GM21515 (cell line): ENCODE results near the gene WDR20.
"Not testable (repeated sequence)": the region's sequence is repeated elsewhere in the genome, so short reads cannot be mapped to it uniquely, and the experiment has no call there.

Source experiments
- ATAC-seq: cut with Tn5 transposase; IDR thresholded peaks from one replicate; pipeline ENCODE4 v1.9.1; 2021; ENCODE audit not compliant: unreplicated experiment

WDR20 gene

DNA sequence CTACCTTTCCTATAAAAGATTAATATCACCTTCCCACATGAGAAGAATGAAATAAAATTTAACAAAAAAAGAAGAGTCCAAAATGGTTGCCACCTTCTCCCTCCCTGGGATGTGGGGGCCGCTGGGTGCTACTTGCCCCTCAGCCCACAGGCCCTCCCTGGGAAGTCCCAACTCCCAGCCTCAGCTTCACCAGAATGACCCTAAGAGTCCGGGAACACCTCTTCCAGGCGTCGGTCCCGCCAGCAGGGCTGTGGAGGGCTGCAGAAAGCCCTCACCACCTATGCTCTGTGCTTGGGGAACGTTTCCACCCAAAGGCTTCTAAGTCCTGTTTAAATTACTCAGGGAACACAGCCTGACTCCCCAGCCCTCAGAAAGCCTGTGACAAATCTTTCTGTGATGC is 93.4 kb downstream of the WDR20 start:
- no peak for ATAC-seq

DNA sequence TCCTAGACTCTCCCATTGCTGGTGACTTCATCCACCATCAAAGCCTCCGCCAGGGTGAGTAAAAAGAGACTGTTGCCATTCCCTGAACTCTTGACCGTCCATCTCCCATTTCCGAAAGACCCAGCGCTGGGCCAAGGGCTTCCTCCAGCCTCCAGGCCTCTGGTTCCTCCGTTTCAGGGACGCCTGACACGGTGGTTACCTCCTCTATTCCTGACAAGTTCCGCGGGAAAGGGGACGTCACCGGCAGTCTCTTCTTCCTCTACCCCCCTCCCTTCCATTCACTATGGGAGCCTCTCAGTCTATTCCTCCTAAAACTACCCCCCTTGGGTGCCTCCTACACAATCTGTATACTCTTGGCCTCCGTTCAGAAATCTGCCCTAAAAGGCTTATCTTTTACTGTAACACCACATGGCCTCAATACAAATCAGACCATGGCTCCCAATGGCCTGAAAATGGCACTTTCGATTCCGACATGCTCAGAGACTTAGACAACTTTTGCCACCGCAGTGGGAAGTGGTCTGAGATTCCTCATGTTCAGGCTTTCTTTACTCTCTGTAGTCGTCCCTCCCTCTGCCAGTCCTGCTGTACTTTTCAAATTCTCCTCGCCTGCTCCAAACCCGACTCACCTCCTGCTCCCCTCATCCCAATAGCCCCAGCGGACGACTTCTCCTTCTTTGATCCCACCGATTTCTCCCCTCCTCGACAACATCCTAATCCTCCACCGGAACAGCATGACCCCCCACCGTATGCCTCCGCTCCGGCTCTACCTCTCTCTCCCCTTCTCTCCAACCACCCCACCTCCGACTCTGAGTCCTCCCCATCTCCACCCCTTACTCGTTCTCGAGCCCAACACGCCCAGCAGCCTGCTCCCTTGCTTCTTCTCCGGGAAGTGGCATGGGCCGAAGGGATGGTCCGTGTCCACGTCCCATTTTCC is 94.9 kb downstream of the WDR20 start:
- ATAC-seq: no peak

DNA sequence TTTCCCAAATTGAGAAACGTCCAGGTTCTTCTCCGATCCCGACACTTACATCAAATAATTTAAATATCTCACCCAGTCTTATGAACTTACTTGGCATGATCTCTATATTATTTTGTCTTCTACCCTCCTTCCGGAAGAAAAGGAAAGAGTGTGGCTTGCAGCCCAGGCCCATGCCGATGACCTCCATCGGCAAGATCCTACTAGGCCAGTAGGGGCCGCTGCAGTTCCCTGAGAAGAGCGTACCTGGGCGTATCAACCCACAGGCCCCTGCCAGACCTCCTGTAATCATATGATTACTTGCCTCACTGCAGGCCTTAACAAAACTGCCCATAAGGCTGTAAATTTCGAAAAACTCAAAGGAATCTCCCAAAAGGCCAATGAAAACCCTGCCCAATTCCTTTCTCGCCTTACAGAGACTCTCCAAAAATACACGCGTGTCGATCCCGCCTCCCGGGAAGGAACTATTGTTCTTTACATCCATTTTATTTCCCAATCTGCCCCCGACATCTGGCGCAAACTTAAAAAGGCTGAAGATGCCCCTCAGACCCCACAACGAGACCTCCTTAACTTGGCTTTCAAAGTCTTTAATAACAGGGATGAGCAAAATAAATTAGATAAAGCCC is 95.7 kb downstream of the WDR20 start:
- peak; percentile 83 for ATAC-seq

DNA sequence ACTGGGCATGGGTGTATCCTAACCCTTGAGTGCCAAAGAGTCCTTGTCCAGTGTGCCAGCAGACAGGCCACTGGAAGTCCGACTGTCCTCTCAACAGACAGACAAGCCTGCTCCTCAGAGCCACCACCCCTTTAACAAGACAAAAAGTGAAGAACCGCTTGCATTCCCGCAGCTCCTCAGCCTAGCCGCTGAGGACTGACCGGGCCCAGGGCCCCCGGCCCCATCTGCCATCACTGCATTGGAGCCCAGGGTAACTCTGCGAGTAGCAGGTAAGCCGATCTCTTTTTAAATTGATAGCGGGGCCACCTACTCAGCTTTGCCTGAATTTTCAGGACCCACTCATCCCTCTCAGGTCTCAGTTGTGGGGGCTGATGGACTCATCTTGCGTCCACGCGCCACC is 96.3 kb downstream of the WDR20 start:
- ATAC-seq: no peak

DNA sequence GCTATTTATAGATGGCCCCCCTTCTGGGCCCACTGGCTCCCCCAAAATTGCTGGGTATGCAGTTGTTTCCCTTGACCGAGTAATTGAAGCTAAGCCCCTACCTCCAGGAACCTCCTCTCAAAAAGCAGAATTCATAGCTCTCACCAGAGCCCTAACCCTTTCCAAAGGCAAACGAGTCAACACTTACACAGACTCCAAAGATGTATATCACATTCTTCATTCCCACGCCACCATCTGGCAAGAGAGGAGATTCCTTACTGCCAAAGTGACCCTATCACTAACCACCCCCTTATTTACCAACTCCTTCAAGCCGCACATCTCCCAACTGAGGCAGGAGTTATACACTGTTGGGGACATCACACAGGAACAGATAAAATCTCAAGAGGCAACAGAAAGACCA is 98.4 kb downstream of the WDR20 start:
- no peak for ATAC-seq

DNA sequence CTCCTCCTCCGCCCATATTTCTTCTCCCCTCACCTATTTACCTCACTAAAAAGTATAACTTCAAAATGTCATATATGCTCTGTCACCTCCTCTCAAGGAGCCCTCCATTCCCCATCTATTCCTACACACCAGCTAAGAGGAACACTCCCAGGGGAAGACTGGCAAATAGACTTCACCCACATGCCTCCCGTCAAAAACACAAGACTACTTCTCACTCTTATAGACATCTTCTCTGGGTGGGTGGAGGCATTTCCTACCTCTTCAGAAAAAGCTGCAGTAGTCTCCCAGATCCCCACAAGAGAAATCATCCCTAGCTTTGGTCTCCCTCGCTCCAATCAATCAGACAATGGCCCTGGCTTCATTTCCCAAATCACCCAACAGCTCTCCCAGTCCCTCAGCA is 99.1 kb downstream of the WDR20 start:
- no peak for ATAC-seq

DNA sequence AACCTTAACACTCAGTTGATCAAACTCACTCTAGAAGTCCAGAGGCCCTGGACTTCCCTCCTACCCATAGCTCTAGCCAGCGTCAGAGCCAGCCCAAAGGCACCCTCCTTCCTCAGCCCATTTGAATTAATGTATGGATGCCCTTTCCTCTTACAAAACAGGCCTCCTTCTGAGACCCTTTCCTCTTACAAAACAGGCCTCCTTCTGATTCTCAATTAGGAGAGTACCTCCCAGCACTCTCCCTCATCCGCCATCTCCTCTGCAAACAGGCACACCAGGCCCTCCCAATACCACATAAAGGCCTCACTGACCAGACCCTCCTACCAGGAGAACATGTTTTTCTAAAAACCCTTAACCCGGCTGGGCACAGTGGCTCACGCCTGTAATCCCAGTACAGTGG is 99.5 kb downstream of the WDR20 start:
- no peak for ATAC-seq

DNA sequence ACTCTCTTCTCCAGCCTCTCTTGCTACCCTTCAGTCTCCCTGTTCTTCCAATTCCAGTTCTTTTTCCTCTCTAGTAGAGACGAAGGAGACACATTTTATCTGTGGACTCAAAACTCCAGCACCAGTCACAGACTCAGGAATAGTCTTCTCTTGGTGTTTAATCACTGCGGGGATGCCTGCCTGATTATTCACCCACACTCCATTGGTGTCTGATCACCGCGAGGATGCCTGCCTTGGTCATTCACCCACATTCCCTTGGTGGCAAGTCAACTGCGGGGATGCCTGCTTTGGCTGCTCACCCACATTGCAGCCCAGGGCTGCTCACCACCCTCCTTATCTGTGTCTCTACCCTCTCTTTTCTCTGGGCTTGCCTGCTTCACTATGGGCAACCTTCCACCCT is 100.8 kb downstream of the WDR20 start:
- ATAC-seq: not testable (repeated sequence)

DNA sequence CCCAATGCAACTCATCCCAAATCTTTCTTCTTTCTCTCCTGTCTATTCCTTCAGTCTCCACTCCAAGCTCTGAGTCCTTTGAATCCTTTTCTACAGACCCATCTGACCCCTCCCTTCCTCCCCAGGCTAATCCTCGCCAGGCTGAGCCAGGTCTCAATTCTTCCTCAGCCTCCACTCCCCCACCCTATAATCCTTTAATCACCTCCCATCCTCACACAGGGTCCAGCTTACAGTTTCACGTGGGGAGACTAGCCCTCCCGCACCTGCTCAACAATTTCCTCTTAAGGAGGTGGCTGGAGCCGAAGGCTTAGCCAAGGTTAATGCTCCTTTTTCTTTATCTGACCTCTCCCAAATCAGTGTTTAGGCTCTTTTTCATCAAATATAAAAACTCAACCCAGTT is 101.5 kb downstream of the WDR20 start:
- ATAC-seq: no peak

DNA sequence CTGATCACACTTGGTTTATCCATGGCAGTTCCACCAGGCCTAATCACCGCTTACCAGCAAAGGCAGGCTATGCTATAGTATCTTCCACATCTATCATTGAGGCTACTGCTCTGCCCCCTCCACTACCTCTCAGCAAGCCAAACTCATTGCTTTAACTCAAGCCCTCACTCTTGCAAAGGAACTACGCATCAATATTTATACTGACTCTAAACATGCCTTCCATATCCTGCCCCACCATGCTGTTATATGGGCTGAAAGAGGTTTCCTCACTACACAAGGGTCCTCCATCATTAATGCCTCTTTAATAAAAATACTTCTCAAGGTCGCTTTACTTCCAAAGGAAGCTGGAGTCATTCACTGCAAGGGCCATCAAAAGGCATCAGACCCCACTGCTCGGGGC is 104.1 kb downstream of the WDR20 start:
- ATAC-seq: not testable (repeated sequence)

DNA sequence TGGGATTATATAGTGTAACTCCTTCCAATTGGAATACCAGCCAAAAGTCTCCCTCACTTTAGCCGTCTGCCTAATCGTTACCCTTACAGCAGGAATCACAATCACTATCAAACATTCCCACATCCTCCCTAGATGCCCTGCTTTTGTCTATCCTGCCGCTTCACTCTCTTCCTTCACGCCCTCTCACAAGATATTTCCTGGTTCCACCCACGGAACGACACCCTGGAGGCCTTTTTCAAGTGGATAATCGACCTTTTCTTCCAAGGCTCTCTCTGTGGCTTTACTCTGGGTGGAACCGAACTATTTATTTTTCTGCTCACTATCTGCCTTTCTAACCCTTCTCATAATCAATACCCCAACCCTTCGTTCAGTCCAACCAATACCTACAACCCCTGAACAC is 106.4 kb downstream of the WDR20 start:
- ATAC-seq: no peak

DNA sequence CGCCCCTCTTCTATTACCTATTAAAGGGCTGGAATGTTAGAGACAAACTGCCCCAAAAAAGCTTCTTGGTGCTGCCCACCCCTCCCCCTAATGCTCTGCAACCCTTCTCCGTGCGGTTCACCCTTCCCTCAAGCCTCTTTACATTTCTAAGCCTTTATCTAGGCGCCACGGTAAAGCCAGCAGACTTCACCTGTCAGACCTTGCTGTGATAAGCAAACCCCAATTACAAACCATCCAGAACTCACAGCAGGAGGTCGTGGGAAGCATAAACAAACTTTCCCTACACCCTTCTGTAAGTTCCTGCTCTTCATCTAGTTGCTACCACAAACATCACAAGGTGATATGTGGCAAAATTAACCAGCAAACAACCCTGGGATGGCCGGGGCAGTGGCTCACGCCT is 108.4 kb downstream of the WDR20 start:
- ATAC-seq: no peak

DNA sequence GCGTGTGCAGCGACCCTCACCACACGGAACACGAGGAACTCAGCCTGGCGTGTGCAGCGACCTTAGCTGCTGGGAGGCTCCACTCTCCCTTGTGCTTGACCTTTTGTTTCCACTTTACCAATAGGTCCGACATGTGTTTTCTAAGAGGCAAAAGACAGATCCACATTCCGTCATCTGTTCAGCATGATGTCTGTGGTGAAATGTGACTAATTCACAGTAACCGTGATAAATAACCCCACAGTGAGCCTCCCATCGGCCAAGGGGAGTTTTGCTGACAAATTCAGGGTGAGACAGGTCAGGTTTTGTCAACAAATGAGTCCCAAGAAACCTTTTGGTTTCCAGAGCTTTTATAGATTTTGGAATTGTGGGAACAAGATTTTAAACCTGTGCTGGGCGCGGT is 109.3 kb downstream of the WDR20 start:
- ATAC-seq: no peak

DNA sequence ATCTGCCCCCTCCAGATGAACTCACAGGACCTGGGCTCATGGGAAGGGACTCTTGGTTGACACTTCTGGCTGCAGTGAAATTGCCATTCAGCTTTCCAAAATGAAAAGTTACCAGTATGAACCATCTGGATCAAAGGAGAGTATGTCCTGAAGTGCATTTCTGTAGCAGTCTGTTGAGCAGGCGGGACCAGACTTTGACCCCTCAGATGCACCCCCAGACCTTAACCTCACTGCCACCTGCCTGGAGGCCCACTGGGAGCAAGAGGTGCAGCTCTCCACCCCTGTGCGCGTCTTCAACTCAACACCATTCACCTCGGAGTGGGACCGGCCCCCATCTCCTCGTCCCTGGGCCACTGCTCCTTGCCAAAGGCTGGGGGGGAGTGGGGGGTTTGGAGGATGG is 110.3 kb downstream of the WDR20 start:
- ATAC-seq: no peak

DNA sequence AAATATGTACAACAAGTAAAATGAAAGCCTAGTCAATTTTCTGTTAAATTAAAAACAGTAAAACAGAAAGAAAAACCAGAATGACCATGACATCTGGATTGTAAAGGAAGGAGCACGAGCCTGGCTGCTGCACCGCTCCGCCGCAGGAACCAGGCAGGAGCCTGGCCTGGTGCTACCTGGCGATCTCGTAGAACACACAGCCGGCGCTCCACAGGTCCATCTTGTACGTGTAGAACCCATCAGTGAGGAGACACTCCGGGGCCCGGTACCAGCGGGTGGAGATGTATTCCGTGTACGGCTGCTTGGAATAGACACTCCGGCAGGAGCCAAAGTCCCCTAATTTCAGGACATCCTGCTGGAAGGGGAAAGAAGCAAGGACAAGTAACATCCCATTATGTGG is 110.9 kb downstream of the WDR20 start:
- ATAC-seq: no peak

DNA sequence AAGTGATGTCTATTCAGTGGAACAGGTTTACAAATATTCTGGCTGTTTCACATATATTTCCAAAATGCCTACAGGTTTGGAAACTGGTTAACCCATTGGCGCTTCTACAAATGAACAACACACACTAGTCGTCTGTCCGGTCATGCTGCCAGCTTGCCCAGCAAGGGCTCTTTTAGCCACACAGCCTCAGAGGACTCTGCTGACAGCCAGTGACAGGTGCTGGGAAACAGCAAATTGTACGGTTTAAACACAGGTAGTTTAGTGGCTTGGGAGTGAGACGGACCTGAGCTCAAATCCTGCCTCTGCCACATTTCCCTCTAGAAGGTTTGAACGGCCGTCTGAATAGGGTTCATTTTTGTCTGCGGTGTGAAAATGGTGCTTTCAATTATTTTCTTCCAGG is 111.5 kb downstream of the WDR20 start:
- ATAC-seq: no peak

DNA sequence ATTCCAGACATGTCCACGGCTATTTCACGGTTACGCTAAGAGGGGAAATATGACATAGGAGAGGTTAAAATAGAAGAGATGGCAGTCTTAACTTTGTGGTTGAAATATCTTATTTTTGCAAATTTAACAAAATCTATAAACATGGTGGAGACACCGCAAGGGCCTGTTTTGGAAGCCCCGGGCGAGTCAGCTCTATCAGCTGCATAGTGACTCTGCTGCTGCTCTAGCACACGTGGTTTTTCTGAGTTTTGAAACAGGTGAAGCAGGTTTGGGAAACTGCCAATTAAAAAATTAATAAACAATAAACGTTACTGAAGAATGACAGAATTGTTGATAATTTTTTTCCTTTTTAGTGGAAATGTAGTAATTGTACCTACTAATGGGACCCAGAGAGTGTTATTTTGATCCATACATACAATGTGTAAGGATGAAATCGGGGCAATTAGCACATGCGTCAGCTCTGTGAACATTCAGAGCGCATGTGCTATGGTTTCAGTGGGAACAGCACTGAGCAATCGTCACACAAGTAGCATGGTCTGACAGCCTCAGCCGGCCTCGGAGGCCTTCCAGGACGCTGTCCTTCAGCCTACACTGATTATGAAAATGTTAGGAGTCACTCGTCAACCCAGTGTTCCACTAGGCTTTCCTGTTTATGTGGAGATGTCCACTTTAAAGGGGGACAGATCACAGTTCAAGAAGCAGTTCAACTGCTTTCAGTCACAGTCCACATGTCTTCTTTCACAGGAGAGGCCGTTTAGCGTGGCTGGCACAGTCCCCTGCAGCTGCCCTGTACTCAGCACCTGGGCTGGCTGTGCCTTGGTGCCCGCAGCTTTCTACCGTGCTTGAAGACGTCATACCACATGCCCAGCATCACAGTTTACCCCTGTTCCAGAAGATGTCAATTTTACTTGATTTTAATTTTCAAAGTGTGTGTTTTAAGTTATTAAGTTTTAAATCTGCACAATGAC is 113.4 kb downstream of the WDR20 start:
- ATAC-seq: no peak

DNA sequence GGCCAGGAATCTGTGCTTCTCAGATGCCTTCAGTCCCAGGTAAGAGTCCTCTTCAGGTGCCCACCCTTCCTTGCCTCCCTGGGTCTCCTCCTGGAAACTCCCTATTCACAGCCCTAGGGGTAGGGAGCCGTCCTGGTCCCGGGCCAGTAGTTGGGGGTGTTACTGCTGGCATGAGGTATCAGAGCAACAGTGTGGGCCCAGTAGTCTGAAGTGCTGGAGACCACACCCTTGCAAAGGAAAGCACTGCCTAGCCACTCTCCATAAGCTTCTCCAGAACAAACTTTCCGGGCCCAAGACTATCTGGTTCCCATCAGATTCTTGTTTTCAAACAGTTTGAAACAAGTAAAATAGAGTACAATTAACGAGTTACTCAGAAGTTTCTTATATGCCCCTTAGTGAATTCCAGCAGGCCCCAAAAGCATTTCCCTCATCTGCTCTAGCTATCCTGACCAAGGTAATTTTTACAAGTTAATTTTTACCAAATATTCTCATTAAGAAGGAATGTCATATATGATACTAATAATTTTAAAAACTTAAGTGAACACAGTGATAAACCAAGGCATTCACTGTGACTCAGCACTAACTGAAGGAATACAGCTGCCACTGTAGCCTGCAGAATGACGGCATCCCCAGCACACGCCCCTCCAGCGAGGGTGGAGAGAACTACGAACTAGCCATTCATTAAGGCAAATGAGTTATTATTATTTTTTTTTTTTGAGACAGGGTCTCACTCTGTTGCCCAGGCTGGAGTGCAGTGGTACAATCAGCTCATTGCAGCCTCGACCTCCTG is 115.9 kb downstream of the WDR20 start:
- no peak for ATAC-seq

DNA sequence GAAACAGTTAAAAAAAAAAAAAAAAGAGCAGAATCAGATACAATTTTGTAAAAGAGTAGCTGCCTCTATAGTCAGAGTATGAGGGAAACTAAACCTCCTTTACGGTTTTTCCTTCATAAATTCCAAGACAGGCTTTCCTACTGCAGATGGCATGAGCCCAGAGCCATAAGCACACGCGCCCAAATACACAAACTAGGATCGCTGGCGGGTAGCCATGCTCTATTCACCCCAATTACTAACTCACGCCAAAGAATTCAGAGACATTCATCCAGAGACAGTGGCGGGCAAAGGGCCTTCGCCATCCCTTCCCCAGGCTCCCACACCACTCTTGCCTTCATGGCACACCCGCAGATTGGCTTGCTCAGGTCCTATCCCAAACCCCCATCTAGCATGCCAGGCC is 117.0 kb downstream of the WDR20 start:
- ATAC-seq: no peak

DNA sequence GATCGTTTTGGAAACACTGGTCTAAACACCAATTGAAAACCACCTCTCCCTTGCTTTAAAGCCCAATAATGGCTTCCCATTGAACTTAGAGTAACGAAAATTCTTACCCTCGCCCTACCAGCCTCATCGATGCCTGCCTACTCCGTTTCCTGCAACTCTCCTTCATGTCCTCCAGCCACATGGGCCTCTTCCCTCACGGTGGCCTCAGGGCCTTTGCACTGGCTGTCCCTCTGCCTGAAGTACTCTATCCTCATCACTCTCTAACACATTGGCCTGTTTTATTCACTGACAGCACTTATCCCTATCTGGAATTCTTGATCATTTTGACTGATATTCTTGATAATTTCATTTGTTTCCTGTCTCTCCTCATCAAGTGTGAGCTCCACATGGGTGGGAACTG is 118.4 kb downstream of the WDR20 start:
- ATAC-seq: no peak
